HG03175 (cell line): ENCODE data around the gene BAIAP3.
"Not testable (repeated sequence)": the region's sequence is repeated elsewhere in the genome, so short reads cannot be mapped to it uniquely, and the experiment has no call there.

Experiments
- ATAC-seq: cut with Tn5 transposase; IDR thresholded peaks from one replicate; pipeline ENCODE4 v1.9.1; 2021; ENCODE audit warnings: mild to moderate bottlenecking, moderate library complexity; ENCODE audit not compliant: unreplicated experiment

Gene BAIAP3, protein sequence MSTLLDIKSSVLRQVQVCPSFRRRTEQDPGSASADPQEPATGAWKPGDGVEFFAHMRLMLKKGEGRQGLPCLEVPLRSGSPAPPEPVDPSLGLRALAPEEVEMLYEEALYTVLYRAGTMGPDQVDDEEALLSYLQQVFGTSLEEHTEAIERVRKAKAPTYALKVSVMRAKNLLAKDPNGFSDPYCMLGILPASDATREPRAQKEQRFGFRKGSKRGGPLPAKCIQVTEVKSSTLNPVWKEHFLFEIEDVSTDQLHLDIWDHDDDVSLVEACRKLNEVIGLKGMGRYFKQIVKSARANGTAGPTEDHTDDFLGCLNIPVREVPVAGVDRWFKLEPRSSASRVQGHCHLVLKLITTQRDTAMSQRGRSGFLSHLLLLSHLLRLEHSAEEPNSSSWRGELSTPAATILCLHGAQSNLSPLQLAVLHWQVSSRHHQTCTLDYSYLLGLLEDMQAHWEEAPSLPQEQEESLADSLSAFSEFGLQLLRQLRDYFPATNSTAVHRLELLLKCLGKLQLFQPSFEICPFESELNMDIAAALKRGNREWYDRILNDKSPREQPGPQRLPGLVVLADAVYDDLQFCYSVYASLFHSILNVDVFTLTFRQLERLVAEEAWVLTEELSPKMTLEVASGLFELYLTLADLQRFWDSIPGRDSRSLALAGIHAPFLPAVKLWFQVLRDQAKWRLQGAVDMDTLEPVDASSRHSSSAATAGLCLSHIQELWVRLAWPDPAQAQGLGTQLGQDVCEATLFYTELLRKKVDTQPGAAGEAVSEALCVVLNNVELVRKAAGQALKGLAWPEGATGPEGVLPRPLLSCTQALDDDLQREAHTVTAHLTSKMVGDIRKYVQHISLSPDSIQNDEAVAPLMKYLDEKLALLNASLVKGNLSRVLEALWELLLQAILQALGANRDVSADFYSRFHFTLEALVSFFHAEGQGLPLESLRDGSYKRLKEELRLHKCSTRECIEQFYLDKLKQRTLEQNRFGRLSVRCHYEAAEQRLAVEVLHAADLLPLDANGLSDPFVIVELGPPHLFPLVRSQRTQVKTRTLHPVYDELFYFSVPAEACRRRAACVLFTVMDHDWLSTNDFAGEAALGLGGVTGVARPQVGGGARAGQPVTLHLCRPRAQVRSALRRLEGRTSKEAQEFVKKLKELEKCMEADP

DNA sequence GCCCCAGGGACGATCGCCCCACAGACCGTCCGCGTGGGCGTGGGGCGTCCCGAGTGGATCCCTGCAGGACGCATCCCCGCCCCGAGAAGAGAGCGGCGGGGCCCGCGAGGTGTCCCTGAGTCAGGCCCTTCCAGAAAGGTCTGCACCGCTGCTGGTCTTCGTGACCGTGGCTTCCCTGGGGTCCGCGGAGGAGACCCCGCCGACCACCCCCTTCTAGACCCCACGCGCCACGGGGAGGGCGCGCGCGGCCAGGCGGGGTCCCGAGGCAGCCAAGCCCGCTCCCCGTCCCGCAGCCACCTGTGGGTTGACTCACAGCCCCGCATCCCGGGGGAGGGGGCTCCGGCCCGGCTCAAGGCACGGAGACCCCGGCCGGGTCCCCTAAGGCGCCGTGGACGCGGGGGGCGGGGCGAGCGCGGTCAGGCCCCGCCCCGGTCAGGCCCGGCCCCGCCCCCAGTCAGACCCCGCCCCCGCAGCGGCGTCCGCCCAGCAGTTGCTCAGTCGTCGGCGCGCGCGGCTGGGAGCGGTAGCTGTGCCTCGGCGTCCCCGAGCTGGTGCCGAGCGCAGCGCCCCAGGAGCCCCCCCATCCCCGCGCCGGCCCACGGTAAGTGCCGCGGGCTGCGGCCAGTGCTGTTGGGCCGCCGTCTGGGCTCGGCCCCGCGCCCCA is at the start of gene BAIAP3:
Gene BAIAP3 (plus strand): TSS at position 497 of the 664 bp plus-strand sequence. CDS start 4,905 bp downstream, outside the sequence.
- ATAC-seq: no peak

DNA sequence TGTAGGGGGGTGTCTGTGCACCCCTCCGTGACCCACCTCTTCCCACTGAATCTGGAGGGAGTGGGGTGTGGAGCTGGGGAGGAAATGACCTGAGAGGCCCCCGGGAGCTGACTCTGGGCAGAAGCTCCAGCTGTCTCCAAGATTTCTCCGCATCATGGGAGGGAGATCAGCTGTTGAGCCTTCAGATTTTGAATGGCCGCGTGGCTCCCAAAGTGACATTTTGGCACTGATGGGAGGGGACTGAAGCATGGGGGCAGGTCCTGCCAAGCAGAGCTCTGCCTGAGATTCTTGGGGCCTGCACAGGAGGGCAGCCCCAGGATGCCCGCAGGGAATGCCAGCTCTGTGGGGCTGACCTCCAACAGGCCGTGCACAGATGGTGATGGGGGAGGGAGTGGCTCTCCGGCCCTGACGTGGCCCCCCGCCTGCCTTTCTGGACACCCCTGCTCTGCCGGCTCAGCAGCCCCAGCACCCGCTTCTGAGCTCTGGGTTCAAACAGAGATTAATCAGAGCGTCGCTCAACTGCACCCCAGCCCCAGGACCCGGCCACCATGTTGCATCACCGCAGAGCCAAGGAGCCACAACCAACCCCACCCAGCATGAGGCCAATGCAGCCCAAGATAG is 49.3 kb upstream of the BAIAP3 start:
- no peak for ATAC-seq

GRCh38 chr16:1285669-1286512 is 47.6 kb upstream of the BAIAP3 start:
- ATAC-seq: no peak

DNA sequence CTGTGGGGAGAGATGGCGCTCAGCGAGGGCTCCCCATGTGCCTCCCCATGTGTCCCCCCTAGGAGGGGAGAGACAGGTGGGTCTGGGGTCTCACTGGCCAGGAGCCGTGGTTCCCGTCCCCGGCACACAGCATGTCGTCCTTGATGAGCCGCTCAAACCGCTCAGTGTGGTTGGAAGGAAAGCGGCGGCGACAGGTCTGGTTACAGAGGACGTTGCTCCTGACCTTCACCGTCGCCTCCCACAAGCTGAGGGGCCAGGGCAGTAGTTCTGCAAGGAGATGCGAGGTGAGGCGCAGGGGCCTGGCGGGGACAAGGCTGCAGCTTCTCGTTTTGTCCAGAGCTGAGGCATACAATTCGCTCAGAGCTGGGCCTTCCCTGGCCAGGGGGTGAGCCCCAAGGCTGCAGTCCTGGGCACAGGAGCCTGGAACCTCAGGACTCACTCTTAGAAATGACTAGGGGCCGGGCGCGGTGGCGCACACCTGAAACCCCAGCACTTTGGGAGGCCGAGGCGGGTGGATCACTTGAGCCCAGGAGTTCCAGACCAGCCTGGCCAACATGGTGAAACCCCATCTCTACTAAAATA is 46.8 kb upstream of the BAIAP3 start:
- ATAC-seq: no peak

- ATAC-seq: no peak
These were observed 45.3 kb upstream of the BAIAP3 start for GRCh38 chr16:1287982-1288670.

DNA sequence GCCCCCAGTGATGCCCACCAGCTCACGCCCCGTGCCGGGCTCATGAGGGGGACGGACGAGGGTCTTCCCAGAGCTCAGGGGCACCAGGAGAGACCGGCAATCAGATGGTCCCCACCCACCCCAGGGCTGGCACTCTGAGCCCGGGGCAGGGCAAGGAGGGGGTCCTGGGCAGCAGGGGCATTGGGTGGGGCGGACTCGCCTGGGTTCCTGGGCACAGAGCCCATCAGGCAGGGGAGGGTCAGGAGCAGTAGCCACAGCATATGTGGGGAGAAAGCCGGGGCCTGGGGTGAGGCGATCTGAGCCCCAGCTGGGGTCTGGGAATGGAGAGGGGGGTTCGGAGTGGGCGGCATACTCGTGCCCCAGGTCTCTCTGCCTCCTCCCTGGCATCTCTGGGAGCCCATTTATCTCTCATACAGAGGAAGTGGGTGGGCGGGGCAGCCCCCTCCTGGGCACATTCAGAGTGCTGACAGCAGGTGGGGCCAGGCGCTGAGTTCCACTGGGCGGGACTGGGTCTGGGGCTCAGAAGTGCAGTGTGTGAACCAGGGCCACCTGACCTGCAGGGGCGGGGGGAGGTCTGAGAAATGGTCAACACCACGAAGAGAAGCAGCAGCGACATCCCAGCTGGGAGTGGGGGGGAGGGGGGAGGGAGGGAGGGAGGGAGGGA is 44.5 kb upstream of the BAIAP3 start:
- no peak for ATAC-seq

DNA sequence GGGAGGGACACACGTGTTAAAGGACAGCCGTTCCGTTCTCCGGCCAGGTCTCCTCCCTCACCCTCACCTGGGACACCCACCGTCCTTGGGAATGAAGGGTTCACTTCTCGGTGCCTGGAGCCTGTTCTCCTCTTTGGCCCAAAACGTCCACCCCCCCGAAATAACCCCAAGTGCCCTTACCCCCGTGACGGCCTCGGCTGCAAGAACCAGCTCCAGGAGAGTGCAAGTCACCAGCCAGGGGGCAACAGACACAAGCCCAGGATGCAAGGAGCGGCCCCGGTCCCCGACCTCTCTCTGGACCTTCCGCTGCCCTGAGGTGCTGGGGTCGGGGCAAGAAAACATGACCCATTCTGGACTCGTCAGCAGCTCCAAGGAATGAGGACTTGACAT is 44.0 kb upstream of the BAIAP3 start:
- ATAC-seq: no peak

DNA sequence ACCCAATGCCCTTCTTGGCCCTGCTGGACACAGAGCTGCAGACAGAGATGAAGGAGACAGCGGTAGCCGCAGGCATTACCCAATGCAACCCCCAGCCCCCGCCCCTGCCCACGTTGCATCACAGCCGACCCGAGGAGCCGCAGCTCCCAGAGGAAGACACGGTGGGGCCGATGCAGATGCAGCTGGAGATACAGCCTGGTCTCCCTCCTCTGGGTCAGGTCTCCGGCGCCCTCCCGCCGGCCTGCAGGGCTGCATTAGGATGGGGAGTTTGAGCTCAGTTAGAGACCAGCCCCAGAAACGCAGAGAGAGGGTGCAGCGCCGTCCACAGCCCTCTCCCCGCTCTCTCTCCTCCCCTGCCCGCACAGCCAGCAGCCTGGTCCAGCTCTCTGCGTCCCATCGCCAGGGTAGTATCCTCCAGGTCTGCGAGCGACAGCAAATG is 43.4 kb upstream of the BAIAP3 start:
- ATAC-seq: no peak

DNA sequence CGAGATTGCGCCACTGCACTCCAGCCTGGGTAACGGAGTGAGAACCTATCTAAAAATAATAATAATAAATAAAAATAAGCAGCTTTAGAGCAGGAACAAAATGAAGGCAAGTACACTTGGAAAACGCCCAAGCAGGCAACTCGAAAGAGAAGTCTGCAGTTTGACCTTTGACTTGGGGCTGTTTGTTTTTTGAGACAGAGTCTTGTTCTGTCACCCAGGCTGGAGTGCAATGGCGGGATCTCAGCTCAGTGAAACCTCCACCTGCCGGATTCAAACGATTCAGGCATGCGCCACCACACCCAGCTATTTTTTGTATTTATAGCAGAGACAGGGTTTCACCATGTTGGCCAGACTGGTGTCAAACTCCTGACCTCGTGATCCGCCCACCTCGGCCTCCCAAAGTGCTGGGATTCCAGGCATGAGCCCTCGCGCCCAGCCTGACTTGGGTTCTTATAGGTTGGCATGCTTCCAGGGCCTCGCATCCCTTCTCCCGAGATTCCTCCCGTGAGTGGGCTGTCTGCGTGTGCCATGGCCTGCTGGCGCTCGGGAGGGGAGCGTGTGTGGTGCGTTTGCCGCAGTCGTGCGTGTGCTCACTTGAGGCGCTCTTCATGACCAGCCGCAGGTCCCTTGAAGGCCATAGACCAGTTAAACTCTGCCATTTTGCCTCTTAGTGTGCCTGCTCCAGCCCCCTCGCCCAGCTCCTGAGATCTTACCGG is 42.4 kb upstream of the BAIAP3 start:
- ATAC-seq: no peak

- ATAC-seq: no peak
These were observed 41.9 kb upstream of the BAIAP3 start for GRCh38 chr16:1291576-1291974.

DNA sequence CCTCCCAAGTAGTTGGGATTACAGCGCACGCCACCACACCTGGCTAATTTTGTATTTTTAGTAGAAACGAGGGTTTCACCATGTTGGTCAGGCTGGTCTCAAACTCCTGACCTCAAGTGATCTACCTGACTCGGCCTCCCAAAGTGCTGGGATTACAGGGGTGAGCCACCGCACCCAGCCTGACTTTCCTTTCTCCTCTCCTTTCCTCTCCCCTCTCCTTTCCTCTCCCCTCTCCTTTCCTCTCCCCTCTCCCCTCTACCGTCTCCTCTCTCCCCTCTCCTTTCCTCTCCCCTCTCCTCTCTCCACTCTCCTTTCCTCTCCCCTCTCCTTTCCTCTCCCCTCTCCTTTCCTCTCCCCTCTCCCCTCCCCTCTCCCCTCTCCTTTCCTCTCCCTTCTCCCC is 41.2 kb upstream of the BAIAP3 start:
- not testable (repeated sequence) for ATAC-seq

DNA sequence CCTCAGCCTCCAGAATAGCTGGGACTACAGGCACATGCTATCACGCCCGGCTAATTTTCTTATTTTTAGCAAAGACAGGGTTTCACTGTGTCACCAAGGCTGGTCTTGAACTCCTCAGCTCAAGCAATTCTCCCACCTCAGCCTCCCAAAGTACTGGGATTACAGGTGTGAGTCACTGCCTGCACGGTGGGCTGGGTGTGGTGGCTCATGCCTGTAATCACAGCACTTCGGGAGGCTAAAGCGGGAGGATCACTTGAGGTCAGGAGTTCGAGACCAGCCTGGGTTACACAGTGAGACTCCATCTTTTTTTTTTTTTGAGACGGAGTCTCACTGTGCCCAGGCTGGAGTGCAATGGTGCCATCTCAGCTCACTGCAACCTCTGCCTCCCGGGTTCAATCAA is 40.6 kb upstream of the BAIAP3 start:
- not testable (repeated sequence) for ATAC-seq

DNA sequence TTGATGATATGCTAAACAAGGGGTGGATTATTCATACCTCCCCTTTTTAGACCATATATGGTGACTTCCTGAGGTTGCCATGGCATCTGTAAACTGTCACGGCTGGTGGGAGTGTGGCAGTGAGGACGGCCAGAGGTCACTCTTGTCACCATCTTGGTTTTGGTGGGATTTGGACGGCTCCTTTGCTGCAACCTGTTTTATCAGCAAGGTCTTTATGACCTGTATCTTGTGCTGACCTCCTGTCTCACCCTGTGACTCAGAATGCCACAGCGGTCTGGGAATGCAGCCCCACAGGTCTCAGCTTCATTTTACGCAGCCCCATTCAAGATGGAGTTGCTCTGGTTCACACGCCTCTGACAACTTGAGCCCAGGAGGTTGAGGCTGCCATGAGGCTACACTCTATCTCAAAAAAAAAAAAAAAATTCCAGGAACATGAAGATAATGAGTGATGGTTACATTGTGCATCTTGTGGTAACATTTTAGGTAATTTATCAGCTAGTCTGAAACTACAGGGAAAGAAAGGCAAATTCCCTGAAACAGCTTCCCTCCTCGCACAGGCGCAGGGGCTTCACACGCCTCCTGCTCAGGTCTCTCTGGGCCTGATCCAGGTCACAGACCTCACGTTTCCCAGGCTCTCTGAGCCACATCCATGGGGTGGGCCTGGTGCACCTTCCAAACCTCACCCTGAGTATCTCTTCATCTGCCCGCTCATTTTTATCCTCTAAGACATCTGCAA is 39.4 kb upstream of the BAIAP3 start:
- ATAC-seq: no peak

DNA sequence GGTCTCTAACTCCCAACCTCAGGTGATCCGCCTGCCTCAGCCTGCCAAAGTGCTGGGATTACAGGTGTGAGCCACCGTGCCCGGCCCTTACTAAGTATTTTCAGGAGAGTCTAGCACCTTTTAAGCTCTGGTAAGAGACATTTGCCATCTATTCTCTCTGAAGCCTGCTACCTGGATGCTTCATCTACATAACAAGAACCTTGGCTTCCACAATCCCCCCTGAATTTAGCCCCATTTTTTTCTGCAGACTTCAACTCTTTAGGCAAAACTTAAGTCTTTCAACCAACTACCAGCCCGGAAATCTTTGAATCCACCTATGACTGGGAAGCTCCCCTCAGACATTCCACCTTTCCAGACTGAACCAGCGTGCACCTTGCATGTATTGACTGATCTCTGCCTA is 38.0 kb upstream of the BAIAP3 start:
- ATAC-seq: no peak

GRCh38 chr16:1296688-1297017 is 36.8 kb upstream of the BAIAP3 start:
- ATAC-seq: not testable (repeated sequence)

DNA sequence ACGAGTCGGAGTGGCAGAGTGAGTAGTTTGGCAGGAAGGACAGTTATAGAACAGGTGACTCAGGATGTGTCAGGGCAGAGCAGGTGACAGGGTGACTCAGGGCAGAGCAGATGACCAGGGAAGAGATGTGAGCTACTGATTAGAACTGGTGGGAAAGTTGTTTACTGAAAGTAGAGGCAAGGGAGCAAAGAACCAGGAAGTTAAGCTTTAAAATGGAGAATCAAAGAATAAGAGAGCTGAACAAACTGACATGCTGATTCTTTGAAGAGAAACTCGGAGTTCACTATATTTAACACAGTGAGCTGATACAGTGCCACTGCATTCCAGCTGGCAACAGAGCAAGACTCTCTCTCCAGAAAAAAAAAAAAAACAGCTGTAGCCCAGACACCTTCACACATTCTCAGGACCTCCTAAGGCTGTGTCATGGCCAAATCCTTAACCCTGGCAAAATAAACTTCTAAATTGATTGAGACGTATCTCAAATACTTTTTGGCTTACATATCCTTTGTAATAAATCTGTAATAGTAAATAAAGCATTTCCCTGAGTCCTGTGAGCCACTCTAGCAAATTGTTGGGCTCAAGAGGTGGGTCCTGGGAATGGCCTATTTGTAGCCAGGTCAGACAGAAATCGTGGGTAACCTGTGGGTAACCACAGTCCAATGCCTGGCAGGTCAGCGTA is 36.3 kb upstream of the BAIAP3 start:
- no peak for ATAC-seq
